HCT116 (cell line): ENCODE measurements around the gene AGPAT2. TPM values are rescaled to one million over a fixed set of nuclear protein-coding genes. Genes with fewer than 3 reads are reported as not detected.

Source experiments
- ATAC-seq: fragments of 200-7000 bp; cut with Tn5 transposase; 2 replicates; pipeline ENCODE4 v1.9.1; 2020; ENCODE audit warnings: mild to moderate bottlenecking, moderate library complexity
- BruUV-seq: library from RNA; stranded (reverse); fragments of 400-500 nt; replicated peaks from 2 replicates; lab custom pipeline; 2021; lab: Mats Ljungman, UMichigan
- CTCF ChIA-PET: fragments of 300-600 bp; sonication (Branson Sonifier 250); formaldehyde crosslinking; loops from one replicate; lab custom pipeline; 2021; ENCODE audit warnings: antibody characterized with exemption; lab: Charles Lee
- POLR2A ChIA-PET: fragments of 300-600, 350-600 bp; sonication (Branson Sonifier 250); formaldehyde crosslinking; loops from one replicate; lab custom pipeline; 2021; ENCODE audit warnings: antibody characterized with exemption; lab: Charles Lee
- RAD21 ChIA-PET, 2 experiments: fragments of 300-600 bp; sonication (Branson Sonifier 250); formaldehyde crosslinking; loops; one replicate each; lab custom pipeline; 2023; ENCODE audit warnings: low total read pairs in 2 of 2; ENCODE audit not compliant: uncharacterized antibody in 2 of 2, unreplicated experiment in 2 of 2, low non-redundant PET in 1 of 2; lab: Charles Lee
- DNase-seq: peaks from one replicate; pipeline ENCODE4 v3.0.0-alpha.2; 2010; ENCODE audit warnings: low read depth, low spot score
- H2AFZ ChIP-seq: fragments of 200-600 bp; shearing (Covaris generic), sonication (generic); 2 replicates; pipeline ENCODE4 v1.6.1; 2017; ENCODE audit warnings: low read depth, mixed run types, mixed read lengths, antibody characterized with exemption, low read length; ENCODE audit not compliant: poor library complexity, severe bottlenecking
- H3K27ac ChIP-seq: 2 replicates; pipeline ENCODE4 v1.5.1; 2012; ENCODE audit warnings: low read depth, low read length
- H3K27me3 ChIP-seq: fragments of 200-600 bp; sonication (generic); 2 replicates; pipeline ENCODE4 v1.6.1; 2016; ENCODE audit warnings: mixed run types, low read length, mixed read lengths; ENCODE audit not compliant: insufficient read depth
- H3K36me3 ChIP-seq, 2 experiments: fragments of 200-500 bp in 1 of 2; fragments of 200-600 bp in 1 of 2; sonication (Bioruptor generic) in 1 of 2; sonication (generic) in 1 of 2; 2 replicates each; pipeline versions ENCODE4 v1.5.1 to v1.6.1; 2014 to 2016; ENCODE audit warnings: low read length in 2 of 2, inconsistent platforms in 1 of 2, mixed read lengths in 1 of 2, mixed run types in 1 of 2; ENCODE audit not compliant: insufficient read depth in 2 of 2, control insufficient read depth in 1 of 2
- H3K4me1 ChIP-seq, 2 experiments: fragments of 200-600 bp in 1 of 2; sonication (generic) in 1 of 2; 2 replicates each; pipeline versions ENCODE4 v1.5.1 to v1.6.1; 2012 to 2017; ENCODE audit warnings: low read length in 2 of 2, inconsistent platforms in 1 of 2, mild to moderate bottlenecking in 1 of 2, mixed read lengths in 1 of 2, mixed run types in 1 of 2, moderate library complexity in 1 of 2; ENCODE audit not compliant: insufficient read depth in 2 of 2, control insufficient read depth in 1 of 2
- H3K4me2 ChIP-seq: fragments of 200-600 bp; sonication (generic); 2 replicates; pipeline ENCODE4 v1.6.1; 2017; ENCODE audit warnings: mixed run types, low read length, mixed read lengths
- H3K4me3 ChIP-seq, 2 experiments: fragments of 200-600 bp in 1 of 2; sonication (generic) in 1 of 2; replicated peaks in 1 of 2; 2 replicates each; pipeline ENCODE4 v1.5.1; 2011 to 2016; ENCODE audit warnings: low read length in 2 of 2, control low read depth in 1 of 2, low read depth in 1 of 2, mild to moderate bottlenecking in 1 of 2, mixed read lengths in 1 of 2, mixed run types in 1 of 2
- H3K79me2 ChIP-seq: fragments of 200-600 bp; sonication (generic); 2 replicates; pipeline ENCODE4 v1.6.1; 2017; ENCODE audit warnings: mild to moderate bottlenecking, mixed run types, low read length, moderate library complexity, mixed read lengths; ENCODE audit not compliant: insufficient read depth
- H3K9ac ChIP-seq: fragments of 200-600 bp; sonication (generic); 2 replicates; pipeline ENCODE4 v1.6.1; 2016; ENCODE audit warnings: low read length, mixed read lengths
- H3K9me2 ChIP-seq: fragments of 200-600 bp; sonication (generic), shearing (Covaris generic); 2 replicates; pipeline ENCODE4 v1.6.1; 2017; ENCODE audit warnings: mixed run types, mild to moderate bottlenecking, moderate library complexity; ENCODE audit not compliant: insufficient read depth
- H3K9me3 ChIP-seq, 2 experiments: fragments of 200-500 bp in 1 of 2; fragments of 200-600 bp in 1 of 2; sonication (Bioruptor generic) in 1 of 2; sonication (generic) in 1 of 2; 2 replicates each; pipeline ENCODE4 v1.6.1; 2014 to 2017; ENCODE audit warnings: low read length in 2 of 2, mixed read lengths in 2 of 2, inconsistent platforms in 1 of 2, low read depth in 1 of 2, mild to moderate bottlenecking in 1 of 2, mixed run types in 1 of 2, moderate library complexity in 1 of 2; ENCODE audit not compliant: control insufficient read depth in 1 of 2, insufficient read depth in 1 of 2
- H4K20me1 ChIP-seq: fragments of 200-600 bp; sonication (generic), shearing (Covaris generic); 2 replicates; pipeline ENCODE4 v1.6.1; 2017; ENCODE audit warnings: mixed run types, mild to moderate bottlenecking, moderate library complexity; ENCODE audit not compliant: insufficient read depth
- CBX3 ChIP-seq: IDR thresholded peaks from 2 replicates; pipeline ENCODE4 v1.6.1; 2012; ENCODE audit warnings: low read depth
- FOSL1 ChIP-seq: IDR thresholded peaks from 2 replicates; pipeline ENCODE4 v1.6.1; 2012; ENCODE audit warnings: low read depth
- POLR2A ChIP-seq: IDR thresholded peaks from 2 replicates; pipeline ENCODE4 v1.7.0; 2011; ENCODE audit warnings: borderline replicate concordance; ENCODE audit not compliant: insufficient read depth, insufficient read length; ENCODE audit errors: extremely low read depth
- POLR2AphosphoS5 ChIP-seq: IDR thresholded peaks from 2 replicates; pipeline ENCODE4 v1.6.1; 2011; ENCODE audit warnings: mild to moderate bottlenecking, low read depth, low read length, moderate library complexity
- SP1 ChIP-seq: IDR thresholded peaks from 2 replicates; pipeline ENCODE4 v1.6.1; 2012; ENCODE audit warnings: low read depth
- SRF ChIP-seq: IDR thresholded peaks from 2 replicates; pipeline ENCODE4 v1.6.1; 2012; ENCODE audit warnings: low read depth
- ZFX ChIP-seq: fragments of 450-650 bp; IDR thresholded peaks from 2 replicates; pipeline ENCODE4 v1.6.1; 2017
- intact Hi-C: fragments of 100-400 bp; cut with micrococcal nuclease; formaldehyde crosslinking; loops from 2 replicates; pipeline ENCODE4 v1.10.0; 2022
- total RNA-seq: library from RNA; stranded (reverse); gene quantifications from one replicate; pipeline ENCODE4 v1.2.1, GENCODE V29; 2021; ENCODE audit not compliant: unreplicated experiment
- TF ChIP-seq, protein P1 (sequence below): IDR thresholded peaks from 2 replicates; pipeline ENCODE4 v1.6.1; 2011; ENCODE audit warnings: mild to moderate bottlenecking, low read length, moderate library complexity; ENCODE audit not compliant: insufficient replicate concordance; ENCODE audit errors: extremely low read depth
- TF ChIP-seq, protein P2 (sequence below): IDR thresholded peaks from 2 replicates; pipeline ENCODE4 v1.6.1; 2012
- TF ChIP-seq, protein P3 (sequence below): IDR thresholded peaks from 2 replicates; pipeline ENCODE4 v1.6.1; 2012

The AGPAT2 gene
- total RNA-seq, 1 experiment from 2014 or later, result 86.0 TPM

DNA sequence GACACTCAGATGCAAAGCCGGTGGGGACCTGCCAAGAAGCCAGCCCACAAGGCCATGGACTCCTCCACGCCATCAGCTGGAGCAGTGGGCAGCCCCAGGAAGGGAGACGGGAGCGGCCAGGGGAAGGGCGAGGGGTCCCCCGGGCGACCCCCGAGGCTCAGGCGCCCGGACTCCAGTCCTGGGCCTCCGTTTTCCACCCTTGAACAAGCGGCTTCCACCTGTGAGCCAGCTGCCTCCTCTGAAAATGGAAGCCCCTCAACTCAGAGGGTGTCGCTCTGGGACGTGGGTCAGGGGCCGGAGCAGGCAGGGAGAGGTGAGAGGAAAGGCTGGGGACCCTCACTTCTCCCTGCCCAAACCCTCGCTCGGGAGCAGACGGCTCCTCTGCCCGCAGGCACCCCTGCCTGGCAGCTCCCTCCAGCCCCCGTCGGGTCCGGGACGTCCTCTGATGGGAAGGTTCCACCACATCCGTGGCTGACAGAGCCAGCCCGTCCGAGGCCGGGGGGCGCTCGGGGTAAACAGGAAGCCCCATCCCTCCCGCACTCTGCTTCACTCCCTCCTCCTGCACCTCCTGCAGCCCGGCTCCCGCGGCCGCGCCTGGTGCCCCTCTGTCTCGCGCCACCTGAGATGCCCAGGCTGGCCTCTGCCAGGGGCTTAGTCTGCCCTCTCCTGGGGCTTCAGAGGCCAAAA is 28.3 kb downstream of the AGPAT2 start (continued):
- TF ChIP-seq, protein P1, sequence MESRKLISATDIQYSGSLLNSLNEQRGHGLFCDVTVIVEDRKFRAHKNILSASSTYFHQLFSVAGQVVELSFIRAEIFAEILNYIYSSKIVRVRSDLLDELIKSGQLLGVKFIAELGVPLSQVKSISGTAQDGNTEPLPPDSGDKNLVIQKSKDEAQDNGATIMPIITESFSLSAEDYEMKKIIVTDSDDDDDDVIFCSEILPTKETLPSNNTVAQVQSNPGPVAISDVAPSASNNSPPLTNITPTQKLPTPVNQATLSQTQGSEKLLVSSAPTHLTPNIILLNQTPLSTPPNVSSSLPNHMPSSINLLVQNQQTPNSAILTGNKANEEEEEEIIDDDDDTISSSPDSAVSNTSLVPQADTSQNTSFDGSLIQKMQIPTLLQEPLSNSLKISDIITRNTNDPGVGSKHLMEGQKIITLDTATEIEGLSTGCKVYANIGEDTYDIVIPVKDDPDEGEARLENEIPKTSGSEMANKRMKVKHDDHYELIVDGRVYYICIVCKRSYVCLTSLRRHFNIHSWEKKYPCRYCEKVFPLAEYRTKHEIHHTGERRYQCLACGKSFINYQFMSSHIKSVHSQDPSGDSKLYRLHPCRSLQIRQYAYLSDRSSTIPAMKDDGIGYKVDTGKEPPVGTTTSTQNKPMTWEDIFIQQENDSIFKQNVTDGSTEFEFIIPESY, result no peak

DNA sequence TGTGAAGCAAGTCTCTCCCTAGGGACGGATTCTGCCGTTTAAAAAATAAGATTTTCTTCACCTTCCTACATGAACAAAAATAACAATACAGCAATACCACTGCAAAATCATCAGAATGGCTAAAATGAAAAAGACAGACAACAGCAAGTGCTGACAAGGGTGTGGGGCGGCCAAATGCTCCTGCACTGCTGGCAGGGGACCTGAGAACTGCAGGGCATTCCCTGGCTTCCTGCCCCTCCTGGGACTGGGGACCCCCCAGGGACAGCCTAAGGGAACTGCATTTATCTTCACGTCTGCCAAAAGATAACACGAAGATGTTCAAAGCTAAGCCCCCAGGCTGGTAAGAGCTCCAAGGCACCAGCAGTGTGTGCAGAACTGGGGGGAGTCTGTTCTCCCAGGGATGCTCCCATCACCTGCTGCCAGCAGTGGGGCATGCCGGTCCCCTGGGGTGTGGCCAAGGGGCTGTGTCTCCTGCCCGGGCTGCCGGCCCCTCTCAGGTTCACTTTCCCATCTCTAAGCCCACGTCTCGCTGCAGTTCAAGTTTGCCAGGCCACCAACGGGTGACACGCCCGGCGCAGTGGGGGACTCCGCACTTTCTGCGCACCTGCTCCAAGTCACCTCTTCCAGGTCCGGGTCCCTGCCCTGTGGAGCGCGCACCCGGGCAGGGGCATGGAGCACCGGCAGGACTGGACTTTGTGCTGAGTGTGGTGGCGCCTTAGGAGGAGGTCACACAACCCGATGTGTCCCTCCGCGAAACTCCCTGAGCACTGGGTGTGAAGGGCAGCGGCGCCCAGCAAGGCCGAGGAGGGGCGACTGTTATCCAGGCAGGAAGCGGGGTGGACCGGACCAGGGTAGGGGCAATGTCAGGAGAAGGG is 29.0 kb downstream of the AGPAT2 start:
- Histone ChIP-seq H3K9me2 (no peaks in the 10 kb centered on the region), H3K27ac (no peak overlapping the region), H3K9ac (no peak overlapping the region), H3K79me2 (no peaks in the 10 kb centered on the region), H2AFZ (no peak overlapping the region), H4K20me1 (no peaks in the 10 kb centered on the region), H3K4me1 (no peaks in the 10 kb centered on the region), H3K36me3 (no peaks in the 10 kb centered on the region), H3K27me3 (no peaks in the 10 kb centered on the region), H3K4me3 (no peak overlapping the region), H3K4me2 (no peak overlapping the region), H3K9me3 (no peaks in the 10 kb centered on the region)
- POLR2A ChIA-PET, result no interaction called here
- intact Hi-C loops, result no loop called here
- RAD21 ChIA-PET, result no interaction called here
- ATAC-seq (no peak), DNase-seq (no peak)
- no TSS peak for BruUV-seq
- CTCF ChIA-PET, result no interaction called here
- no peak for TF ChIP-seq POLR2A
- TF ChIP-seq, protein P2, sequence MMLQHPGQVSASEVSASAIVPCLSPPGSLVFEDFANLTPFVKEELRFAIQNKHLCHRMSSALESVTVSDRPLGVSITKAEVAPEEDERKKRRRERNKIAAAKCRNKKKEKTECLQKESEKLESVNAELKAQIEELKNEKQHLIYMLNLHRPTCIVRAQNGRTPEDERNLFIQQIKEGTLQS, result no peak
- no peak for TF ChIP-seq SRF
- no peak for TF ChIP-seq CBX3
- no peak for TF ChIP-seq POLR2AphosphoS5
- no peak for TF ChIP-seq SP1
- TF ChIP-seq, protein P3, sequence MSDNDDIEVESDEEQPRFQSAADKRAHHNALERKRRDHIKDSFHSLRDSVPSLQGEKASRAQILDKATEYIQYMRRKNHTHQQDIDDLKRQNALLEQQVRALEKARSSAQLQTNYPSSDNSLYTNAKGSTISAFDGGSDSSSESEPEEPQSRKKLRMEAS, result no peak
- TF ChIP-seq ZFX, result no peak
- no peak for TF ChIP-seq FOSL1
